Stimulated activated CD8-positive, alpha-beta memory T cell treated with anti-CD3 and anti-CD28 coated beads, Interleukin-15, amount 100 ng/mL, for 4 hours (primary cell): ENCODE data around the gene PLA2G4E.

ENCODE experiments used
- DNase-seq, 2 donors: peaks; one replicate each; pipeline ENCODE4 v3.0.0-alpha.2; 2020; ENCODE audit warnings: low read depth in 2 of 2

The PLA2G4E gene

GRCh38 chr15:42020713-42021273, at the start of gene PLA2G4E:
TSS of gene PLA2G4E (minus strand) at chr15:42021042. CDS start at chr15:42021030, 12 bp downstream.
- no peak for DNase-seq

GRCh38 chr15:42070279-42070975, 49.6 kb upstream of the PLA2G4E start:
- DNase-seq = no peak

GRCh38 chr15:42069496-42070278, 48.8 kb upstream of the PLA2G4E start:
- DNase-seq = no peak

- DNase-seq = no peak
Observed at GRCh38 chr15:42069025-42069424, 48.2 kb upstream of the PLA2G4E start.

GRCh38 chr15:42068601-42069000, 47.8 kb upstream of the PLA2G4E start:
- no peak for DNase-seq

- no peak for DNase-seq
Observed at GRCh38 chr15:42066764-42067415, 46.0 kb upstream of the PLA2G4E start.

- DNase-seq = no peak
Observed at GRCh38 chr15:42065468-42065867, 44.6 kb upstream of the PLA2G4E start.

- no peak for DNase-seq
Observed at GRCh38 chr15:42065033-42065432, 44.2 kb upstream of the PLA2G4E start.

- no peak for DNase-seq
Observed at GRCh38 chr15:42064271-42064670, 43.4 kb upstream of the PLA2G4E start.

GRCh38 chr15:42063122-42063848, 42.4 kb upstream of the PLA2G4E start:
- DNase-seq = no peak

- DNase-seq = no peak
Observed at GRCh38 chr15:42062284-42062806, 41.5 kb upstream of the PLA2G4E start.

GRCh38 chr15:42060797-42061196, 40.0 kb upstream of the PLA2G4E start:
- no peak for DNase-seq

- no peak for DNase-seq
Observed at GRCh38 chr15:42060477-42060763, 39.6 kb upstream of the PLA2G4E start.

GRCh38 chr15:42059661-42060476, 39.0 kb upstream of the PLA2G4E start:
- DNase-seq = peak; percentile 12 to 46

GRCh38 chr15:42058791-42059190, 37.9 kb upstream of the PLA2G4E start:
- no peak for DNase-seq

- no peak for DNase-seq
Observed at GRCh38 chr15:42057799-42058646, 37.2 kb upstream of the PLA2G4E start.

- DNase-seq = peak; percentile 19
Observed at GRCh38 chr15:42056934-42057798, 36.3 kb upstream of the PLA2G4E start.

GRCh38 chr15:42053914-42054313, 33.1 kb upstream of the PLA2G4E start:
- no peak for DNase-seq

GRCh38 chr15:42053010-42053409, 32.2 kb upstream of the PLA2G4E start:
- DNase-seq = no peak
